HG02623 (cell line): ENCODE measurements around the gene SDCCAG8.
"Not testable (repeated sequence)": the region's sequence is repeated elsewhere in the genome, so short reads cannot be mapped to it uniquely, and the experiment has no call there.

Experiments
- ATAC-seq: cut with Tn5 transposase; IDR thresholded peaks from one replicate; pipeline ENCODE4 v1.9.1; 2021; ENCODE audit warnings: moderate library complexity; ENCODE audit not compliant: unreplicated experiment

Gene SDCCAG8

GRCh38 chr1:243255791-243256512 is at the start of gene SDCCAG8:
TSS of gene SDCCAG8 (plus strand) at chr1:243256041. CDS start at chr1:243256174, 133 bp downstream.
- peak; percentile 66 for ATAC-seq

DNA sequence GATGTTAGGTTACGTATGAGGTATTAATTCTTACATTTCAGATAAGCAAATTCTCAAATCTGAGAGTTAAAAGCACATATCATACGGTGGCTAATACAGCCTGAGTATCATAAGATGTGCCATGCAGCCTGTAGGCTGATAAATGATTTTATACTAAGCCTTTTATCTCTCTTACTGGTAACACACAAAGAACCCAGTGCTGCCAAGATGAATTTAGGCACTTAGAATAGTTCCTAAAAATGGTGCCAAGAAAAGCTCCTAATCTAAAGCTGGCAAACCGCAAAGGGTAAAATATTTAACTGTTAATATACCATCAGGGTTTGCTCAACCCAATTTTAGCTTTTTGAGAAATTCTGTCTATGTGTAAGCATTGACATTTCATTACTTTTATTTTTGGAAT is 43.9 kb upstream of the SDCCAG8 start:
- ATAC-seq, result not testable (repeated sequence)

DNA sequence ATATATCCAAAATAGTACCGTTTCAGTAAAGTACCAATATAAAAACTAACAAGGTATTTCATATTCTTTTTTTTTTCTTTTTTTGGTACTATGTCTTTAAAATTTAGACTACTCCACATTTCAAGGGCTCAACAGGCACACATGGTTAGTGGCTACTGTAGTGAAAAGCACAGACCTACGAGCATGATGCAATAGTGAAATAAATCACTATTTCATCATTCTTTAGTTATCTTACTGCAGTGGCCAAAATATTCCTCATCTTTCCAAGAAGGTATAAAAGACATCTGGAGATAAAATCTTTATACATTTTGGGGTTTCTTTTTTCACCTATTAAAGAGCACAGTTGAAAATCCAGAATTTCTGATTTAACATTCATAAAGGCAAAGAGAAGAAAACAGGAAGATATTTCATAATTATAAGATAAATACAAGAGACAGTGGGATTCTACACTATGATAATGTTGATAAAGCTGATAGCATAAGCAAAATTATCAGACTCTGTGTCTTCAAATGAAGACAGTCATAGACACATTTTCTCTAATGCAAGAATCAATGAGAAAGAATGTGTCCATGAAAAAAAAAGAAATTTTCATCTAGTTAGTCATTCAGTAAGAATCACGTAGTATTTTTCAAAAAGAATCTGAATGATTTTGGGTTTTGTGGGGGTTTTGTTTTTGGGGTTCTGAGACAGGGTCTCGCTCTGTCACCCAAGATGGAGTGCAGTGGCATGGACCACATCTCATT is 42.6 kb upstream of the SDCCAG8 start:
- ATAC-seq, result no peak

DNA sequence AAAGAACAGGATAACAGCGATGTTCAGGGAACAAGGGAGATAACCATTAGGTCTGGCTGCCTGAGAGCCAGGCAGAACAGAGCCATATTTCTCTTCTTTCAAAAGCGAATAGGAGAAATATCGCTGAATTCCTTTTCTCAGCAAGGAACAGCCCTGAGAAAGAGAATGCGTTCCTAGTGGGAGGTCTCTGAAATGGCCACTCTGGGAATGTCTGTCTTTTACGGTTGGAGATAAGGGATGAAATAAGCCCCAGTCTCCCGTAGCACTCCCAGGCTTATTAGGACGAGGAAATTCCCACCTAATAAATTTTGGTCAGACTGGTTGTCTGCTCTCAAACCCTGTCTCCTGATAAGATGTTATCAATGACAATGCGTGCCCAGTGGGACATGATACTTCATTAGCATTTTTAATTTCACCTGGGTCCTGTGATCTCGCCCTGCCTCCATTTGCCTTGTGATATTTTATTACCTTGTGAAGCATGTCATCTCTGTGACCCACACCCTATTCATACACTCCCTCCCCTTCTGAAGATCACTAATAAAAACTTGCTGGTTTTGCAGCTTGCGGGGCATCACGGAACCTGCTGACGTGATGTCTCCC is 40.5 kb upstream of the SDCCAG8 start:
- not testable (repeated sequence) for ATAC-seq

GRCh38 chr1:243216741-243217140 is 39.1 kb upstream of the SDCCAG8 start:
- no peak for ATAC-seq

- no peak for ATAC-seq
Measured at GRCh38 chr1:243217349-243217748, 38.5 kb upstream of the SDCCAG8 start.

DNA sequence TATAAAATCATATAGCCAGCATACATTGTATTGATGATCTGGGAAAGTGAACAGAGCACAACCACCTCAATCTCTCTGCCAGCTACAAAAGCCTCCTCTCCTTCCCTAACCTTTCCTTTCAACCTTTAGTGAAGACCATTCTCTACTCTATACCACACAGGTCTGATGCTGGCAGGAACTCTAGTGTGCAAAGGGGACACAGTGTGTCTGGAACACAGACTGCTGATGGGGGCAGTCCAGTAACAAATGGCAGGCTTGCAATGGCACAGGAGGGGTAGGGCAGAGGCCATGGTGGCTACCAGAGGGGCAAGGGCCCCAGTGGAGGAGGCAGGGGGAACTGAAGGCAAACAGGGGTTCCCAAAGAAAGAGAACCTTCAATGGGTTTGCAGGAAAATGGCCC is 37.8 kb upstream of the SDCCAG8 start:
- no peak for ATAC-seq

GRCh38 chr1:243227622-243228021 is 28.2 kb upstream of the SDCCAG8 start:
- ATAC-seq, result no peak

- no peak for ATAC-seq
Measured at GRCh38 chr1:243229526-243229925, 26.3 kb upstream of the SDCCAG8 start.

- ATAC-seq, result no peak
Measured at GRCh38 chr1:243230914-243231313, 24.9 kb upstream of the SDCCAG8 start.

DNA sequence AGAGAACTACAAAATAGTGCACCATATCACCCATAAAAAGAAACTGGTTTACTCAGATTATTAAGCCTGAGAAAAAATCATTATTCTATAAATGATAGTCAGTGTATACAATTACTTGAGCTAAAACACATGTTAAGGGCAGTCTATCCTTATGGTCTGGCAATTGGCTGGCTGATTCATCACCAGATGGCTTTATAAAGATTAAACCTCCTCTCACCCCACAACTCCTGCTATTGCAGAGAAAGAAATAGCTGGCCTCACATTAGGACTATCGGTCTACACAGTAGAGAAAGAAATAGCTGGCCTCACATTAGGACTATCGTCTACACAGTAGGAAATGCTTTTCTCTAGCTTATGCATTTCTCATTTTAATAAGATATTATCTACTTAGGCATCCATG is 21.9 kb upstream of the SDCCAG8 start:
- ATAC-seq, result no peak

- no peak for ATAC-seq
Measured at GRCh38 chr1:243234978-243235647, 20.7 kb upstream of the SDCCAG8 start.

DNA sequence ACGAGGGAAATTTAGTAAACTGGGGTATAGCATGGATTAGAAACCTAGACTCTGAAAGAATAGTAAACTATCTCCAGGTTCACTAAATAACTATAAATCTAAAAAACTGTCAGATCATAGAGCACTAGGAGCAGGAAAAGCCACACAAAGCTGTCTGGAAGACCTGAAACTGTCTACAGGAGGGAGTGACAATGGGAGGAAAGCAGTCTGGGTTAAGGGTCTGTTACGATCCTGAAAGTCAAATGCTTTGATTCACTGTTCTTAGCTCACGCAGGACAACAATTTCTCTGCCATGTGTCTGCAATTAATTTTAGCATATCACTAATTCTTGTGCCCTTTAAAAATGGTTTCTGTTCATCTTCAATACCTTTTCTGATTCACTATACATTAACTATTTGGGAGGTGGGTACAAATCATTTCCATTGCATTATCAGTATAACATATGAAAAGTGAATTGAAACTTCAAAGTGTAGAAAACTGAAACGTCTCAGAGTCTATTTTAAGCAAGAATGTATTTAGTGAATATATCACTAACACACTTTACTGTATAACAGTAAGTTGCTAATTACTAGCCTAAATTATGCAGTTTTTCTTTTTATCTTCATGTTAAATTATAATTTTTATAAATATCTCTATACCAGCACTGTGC is 19.1 kb upstream of the SDCCAG8 start:
- no peak for ATAC-seq

GRCh38 chr1:243244432-243244841 is 11.4 kb upstream of the SDCCAG8 start:
- ATAC-seq, result no peak

DNA sequence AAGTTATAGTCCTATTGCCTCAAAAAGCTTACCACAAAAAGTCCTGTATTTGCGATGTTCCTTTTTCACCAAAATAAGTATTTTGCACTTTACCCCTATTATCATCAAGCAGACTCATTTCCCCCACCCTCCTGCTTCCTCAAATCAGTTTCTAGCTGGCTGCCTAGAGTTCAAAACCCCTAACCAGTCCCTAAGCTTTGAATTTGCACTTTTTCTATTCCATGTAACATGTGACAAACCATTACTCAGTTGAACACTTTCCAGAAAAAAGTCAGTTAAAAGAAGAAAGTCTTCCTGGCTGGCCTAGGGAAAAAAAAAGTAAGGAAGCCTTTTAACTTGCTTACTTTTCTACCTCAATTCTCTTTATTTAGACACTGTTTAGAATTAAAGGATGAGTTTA is 8.9 kb upstream of the SDCCAG8 start:
- ATAC-seq, result no peak

- no peak for ATAC-seq
Measured at GRCh38 chr1:243247901-243248300, 7.9 kb upstream of the SDCCAG8 start.

DNA sequence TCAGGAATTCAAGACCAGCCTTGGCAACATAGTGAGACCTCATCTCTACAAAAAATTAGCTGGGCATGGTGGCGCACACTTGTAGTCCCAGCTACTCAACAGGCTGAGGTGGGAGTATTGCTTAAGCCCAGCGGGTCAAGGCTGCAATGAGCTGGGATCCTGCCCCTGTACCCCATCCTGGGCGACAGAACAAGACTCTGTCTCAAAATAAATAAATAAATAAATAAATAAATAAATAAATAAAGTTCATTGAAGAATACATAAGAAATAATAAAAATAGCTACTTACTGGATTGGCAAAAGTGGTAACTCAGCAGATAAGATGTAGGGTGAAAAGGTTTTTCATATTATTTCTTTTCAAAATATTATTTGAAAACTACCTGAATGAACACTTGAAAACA is 6.6 kb upstream of the SDCCAG8 start:
- ATAC-seq, result no peak

- ATAC-seq, result no peak
Measured at GRCh38 chr1:243250102-243250501, 5.7 kb upstream of the SDCCAG8 start.

- ATAC-seq, result no peak
Measured at GRCh38 chr1:243251539-243251938, 4.3 kb upstream of the SDCCAG8 start.

DNA sequence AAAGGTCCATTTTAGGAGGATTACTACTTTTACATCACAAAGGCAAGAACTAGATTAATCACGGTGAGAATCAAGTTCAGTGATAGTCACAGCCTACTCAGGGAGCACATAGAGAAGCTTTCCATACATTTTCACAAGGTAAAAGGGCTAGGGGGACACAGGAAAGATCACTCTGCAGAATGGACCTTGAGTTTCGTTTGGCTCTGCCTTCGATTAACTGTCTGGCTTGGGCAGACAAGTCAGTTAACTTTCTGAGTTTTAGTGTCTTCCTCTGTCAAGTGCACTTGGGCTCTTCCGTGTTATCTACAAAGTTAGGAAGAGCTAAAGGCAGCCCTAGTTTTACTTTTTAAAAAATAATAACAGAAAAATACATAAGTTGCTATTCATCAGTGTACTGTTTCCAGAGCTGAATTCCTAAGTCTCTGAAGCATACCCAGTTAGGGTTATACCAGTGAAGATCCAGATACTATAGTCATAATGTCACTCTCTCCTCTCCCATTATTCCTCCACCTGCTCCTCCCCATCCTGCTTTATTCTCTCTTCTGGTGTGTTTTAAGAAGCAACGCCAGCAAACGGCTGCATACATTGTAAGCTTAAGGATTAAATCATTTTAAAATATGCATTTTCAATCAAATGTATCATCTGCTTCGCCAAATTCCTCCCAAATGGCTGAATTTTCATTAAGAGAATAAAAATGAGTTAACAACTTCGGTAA is 2.5 kb upstream of the SDCCAG8 start:
- no peak for ATAC-seq

DNA sequence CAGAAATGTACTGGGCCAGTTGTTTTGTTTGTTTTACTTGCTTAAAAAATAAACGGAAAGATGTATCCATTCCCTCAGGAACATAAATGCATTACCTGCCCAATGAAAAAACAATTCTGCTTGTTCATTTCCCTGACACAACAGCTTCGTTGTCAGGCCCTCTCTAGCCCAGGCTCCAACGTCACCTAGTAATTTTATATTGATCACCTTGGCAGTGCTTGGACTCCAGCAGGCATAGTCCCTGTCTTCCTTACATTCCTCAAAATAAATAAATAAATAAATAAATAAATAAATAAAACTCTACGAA is 2.0 kb upstream of the SDCCAG8 start:
- ATAC-seq, result no peak
